Measurements from ENCODE around the gene CLIP3.

DNA sequence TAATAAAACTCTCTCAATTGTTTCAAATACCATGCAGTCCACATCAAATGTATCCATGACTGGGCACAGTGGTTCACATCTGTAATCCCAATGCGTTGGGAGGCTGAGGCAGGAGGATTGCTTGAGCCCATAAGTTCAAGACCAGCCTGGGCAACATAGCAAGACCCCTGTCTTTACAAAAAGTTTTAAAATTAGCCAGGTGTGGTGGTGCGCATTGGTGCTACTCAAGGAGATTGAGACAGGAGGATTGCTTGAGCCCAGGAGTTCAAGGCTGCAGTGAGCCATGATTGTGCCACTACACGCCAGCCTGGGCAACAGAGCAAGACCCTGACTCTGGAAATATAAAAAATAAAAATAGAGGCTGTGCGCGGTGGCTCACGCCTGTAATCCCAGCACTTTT, 5.0 kb downstream of the CLIP3 start:
- no peak for TF ChIP-seq POLR2AphosphoS5 (IDR thresholded peaks at IDR 0.05; ENCODE audit: low read depth, low read length)
- no peak for TF ChIP-seq TAF1 (IDR thresholded peaks at IDR 0.05; ENCODE audit: borderline replicate concordance, low read depth, low read length)
- no peak for TF ChIP-seq POLR2A (IDR thresholded peaks at IDR 0.05; ENCODE audit: low read depth, low read length)

Data from GM12892 (cell line).